Middle frontal gyrus (tissue), 1 donor: Measurements from ENCODE around the gene EDEM1.

Experiments
- DNase-seq: peaks from one replicate; pipeline ENCODE4 v3.0.0-alpha.2; 2015; ENCODE audit warnings: low spot score; ENCODE audit errors: extremely low spot score

EDEM1 gene

DNA sequence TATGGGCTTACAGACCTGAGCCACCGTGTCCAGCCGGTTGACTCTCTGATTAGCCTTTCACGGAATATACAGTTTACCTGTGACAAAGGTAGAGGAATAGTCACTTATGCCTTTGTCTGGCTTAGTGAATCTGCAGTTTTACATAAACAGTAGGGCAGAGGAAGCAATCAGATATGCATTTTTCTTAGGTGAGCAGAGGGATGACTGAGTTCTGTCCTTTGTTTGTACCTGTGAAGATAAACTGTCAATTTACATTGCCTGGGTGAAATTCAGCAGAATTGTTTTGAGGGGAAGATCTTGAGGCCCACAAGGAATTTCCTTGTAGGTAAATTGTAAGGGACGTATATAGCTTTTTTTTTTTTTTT lies 10.8 kb downstream of the EDEM1 start:
- no peak for DNase-seq

DNA sequence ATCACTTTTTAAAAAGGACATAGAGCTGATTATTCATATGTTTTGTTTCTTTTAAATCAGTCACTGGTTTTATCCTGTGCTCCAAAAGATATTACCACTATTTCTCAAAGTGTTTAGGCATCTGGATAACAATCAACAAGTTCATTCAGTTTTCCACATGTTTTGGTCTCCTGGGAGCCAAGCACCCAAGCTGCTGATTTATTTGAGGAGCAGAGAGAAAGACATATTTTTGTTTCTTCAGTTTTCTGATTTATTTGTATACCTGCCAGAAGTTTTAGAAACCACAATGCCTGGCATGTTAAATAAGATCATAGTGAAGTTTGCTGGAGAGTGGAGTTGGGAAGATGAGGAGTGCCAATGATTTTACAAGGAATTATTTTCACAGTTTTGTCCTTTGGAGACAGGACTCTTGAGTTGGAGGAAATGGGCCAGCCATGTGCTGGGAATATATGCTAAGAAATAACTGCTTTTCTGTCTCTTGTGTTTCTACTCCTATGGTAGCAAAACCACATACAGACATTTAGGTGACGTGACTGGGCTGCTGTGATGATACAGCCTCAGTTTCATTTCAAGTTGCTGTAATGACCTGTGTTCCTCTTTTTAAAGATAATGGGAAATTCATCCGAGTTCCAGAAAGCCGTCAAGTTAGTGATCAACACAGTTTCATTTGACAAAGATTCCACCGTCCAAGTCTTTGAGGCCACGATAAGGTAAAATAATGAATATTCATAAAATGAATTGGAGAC lies 11.7 kb downstream of the EDEM1 start:
- DNase-seq = no peak

DNA sequence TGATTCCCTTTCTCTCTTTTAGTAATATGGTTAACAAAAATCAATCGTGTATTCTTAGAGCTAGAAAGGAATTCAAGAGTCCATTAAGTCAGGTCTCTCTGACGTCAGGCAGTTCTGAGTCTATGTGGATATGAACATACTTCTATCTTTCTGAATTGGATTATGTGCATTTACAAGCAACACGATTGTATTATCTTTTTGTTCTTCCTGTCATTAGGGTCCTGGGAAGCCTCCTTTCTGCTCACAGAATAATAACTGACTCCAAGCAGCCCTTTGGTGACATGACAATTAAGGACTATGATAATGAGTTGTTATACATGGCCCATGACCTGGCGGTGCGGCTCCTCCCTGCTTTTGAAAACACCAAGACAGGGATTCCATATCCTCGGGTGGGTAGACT lies 14.0 kb downstream of the EDEM1 start:
- DNase-seq = no peak

DNA sequence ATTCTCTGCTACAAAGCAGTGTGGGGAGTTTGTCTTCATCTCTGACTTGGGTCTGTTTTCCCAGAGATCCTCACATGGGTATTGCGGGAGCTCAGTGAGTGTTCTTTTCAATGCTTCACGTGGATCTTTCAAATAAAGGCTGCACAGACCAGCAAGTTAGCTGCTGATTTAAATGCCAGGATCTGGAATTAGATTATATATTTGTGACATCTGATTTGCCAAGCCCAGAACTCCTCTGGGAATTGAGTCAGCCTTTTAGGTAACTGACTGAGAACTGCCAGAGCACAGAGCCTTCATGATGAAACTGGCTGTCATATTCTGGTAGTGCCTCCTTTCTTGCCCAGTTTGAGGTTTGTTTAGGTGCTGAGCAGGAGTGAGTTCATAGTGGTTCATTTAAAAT lies 14.7 kb downstream of the EDEM1 start:
- DNase-seq = no peak

DNA sequence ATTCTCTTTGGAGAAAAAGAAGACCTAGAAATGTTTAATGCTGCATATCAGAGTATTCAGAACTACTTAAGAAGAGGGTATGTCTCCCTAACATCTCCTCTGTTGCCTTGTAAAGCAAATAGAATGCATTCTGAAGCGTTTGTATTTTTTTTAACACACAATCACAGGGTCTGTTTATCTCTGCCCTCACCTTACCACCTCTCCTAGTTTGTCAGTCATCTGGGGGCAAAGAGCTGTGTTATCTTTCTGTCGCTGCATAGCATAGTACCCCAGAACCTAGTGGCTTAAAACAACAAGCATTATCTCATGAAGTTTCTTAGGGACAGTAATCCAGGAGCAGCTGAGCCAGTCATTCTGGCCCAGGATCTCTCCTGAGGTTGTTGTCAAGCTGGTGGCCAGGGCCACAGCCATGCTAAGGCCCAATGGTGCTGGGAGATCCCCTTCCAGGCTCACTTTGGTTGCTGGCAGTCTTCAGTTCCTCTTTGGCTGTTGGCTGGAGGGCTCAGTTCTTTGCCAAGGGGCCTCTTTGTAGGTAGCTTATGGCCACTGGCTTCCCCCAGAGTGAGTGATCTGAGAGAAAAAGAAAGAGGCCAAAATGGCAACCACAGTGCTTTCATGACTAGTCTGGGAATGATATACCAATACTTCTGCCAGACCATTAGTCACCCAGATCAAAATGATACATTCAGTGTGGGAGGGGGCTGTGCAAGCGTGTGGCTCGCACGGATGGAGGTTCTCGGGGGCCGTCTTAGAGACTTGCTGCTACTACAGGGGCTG lies 17.8 kb downstream of the EDEM1 start:
- DNase-seq = no peak

DNA sequence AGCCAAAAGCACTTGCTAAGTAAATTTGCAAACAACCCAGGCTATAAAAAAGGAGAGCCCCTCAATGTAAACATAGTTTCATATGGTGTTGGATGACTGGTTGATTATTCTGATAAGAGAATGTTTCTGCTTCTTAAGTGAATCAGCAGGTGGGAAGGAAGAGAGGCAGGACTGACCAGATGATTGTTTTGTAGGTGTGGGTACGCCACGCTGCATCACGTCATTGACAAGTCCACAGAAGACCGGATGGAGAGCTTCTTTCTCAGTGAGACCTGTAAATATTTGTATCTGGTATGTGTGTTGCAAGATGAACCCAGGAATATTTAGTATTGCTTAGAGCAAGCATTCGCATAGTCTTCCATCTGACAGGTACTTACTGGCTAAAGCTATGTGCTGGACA lies 23.4 kb downstream of the EDEM1 start:
- no peak for DNase-seq

DNA sequence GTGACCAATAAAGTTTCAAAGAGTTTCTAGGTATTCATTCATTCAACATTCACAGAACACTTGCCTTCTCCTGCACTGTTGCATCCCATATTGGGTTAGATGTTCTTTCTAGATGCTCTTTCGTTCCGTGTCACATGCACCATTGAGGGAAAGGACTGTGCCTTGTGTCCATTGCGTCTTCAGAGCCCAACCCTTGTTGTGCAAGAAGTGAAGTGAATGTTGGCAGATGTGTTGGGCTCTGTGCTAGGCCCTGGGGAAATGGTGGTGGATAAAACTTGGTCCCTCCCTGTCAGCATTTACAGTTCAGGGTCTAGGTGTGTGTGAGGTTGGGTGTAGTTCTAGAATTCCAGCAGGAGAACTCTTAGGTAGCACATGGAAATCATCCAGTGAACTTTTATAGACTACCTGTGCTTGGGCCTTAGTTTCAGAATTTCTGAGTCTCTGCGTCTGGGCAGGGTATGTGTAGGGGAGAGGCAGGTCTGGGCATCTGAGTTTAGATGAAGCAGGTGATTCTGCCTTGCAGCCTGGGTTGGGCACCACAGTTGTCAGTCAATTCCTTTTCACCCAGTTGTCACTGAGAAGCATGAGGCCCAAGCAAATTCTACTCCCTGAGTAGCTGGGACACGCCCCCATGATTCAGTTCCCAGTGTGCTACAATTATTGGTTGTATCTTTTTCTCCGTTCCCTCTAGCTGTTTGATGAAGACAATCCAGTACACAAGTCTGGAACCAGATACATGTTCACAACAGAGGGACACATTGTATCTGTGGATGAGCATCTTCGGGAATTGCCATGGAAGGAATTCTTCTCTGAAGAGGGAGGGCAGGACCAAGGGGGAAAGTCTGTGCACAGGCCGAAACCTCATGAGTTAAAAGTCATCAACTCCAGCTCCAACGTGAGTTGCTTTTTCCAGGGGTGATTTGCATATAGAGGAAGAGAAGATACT lies 25.4 kb downstream of the EDEM1 start:
- no peak for DNase-seq

DNA sequence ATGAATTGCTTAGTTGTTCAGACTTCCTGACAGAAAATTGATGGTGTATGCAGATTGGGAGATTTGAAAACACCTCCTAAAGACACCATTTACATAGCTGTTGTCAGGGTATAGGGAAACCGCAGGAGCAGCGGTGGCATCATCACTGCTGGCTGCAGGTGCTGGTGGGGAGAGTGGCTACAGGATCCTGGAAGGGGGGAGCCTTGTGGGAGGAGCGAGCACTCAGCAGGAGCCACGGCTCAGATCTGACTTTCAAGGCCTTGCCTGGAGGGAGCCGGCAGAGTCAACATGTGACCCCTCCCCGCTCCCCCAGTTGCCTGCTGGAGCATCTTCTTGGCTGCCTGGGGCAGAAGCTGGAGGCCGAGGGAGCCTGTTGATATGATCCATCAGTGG lies 26.1 kb downstream of the EDEM1 start:
- DNase-seq = no peak

DNA sequence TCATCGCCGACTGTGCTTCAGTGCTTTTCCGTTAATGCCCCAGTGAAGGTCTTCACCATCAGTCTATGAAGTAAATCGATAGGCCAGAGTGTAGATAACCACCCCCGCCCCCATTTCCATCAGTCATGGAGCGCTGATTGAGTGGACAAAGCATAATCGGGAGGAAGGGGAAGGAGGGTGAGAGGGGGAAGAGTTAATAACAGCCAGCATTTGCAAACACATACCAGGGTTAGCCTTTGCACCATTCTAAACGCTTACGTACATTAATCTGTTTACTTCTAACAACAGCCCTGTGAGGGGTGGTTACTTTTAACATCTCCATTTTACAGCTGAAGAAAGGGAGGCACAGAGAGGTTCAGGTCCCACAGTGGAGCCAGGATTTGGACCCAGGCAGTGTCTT lies 26.8 kb downstream of the EDEM1 start:
- DNase-seq = no peak

DNA sequence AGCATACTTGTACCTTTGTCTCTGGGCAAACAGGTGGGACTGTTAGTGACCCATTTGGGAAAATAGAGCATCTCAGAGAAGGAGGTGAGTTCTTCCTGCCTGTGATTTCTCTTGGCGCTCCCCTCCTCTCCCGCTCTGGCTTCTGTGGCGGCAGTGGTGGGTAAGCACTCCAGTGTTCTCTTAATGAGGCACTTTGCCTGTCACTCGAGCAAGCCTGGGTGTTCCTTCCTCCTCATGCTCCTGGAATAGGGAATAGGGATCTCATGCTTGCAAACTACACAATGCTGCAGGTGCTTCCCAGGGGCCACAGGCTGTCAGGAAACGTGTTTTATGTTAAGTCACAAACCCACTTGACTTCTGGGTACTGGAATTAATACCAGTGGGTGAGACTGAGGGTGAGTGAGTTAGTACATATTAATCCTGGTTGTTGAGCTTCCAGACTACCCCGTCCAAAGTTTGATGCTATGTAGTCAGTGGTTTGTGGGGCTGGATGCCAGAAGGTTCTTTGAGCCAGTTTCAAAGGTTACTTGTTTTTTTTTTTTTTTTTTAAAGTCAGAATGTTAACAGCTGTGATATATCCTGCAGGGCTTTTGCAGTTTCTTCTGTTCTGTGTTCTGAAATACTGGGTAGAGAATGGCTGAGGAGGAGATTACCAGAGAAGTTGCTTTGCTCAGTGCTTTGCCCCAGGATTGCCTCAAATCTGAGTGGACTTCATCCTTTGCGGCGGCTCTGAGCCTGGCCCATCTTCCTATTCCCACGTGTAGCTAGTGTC lies 30.5 kb downstream of the EDEM1 start:
- no peak for DNase-seq

DNA sequence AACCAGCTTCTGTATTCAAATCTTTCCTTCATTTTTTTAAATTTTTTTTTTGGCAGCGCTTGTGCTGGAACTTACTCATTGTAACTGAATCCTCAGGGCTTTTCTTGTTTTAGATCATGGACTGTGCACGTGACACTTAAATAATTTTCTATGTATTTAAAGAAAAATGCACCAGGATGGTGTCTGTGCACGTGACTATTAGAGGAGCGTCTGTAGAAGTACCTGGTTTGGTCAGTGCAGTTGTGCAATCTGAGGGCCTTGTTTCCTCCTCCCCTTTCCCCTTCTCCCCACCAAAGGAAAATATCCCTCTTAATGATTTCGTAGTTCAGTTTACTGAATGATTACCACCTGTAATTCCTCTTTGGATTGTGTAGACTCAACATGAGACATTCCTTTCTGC lies 31.3 kb downstream of the EDEM1 start:
- no peak for DNase-seq

DNA sequence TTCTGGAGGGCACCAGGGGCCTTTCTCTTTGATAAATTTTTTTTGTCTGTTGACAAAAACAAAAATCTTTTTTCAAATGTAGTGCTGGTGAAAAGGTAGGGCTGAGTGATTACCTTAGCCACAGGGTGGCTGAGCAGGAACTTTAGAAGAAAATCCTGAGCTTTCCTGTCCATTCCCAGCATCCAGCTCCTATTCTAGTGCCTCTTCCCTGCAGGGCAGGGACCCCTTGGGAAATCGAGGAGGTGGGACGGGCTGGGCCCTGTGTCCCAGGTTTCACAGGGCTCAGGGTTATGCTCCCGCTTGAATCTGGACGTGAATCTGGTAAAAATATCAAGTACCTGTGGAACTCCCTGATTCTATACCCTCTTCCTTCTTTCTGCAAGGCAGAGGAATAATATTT lies 31.7 kb downstream of the EDEM1 start:
- no peak for DNase-seq

DNA sequence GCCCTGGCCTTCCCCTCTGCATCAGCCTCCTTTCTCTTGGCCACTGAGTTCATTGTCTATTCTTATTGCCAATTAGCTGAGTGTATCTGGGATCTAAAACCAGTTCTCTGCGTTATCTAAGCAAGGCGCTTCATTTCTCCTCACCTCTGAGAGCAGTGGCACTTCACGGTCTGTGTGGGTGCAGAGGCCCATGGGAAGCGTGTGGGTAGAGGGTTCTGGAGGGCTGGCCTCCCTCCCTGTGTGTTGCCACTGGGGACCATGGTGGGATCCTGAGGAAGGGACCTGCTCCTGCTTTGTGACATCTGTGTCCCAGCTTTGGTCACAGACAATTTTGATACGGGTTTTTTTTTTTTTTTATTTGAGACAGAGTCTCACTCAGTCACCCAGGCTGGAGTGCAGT lies 32.7 kb downstream of the EDEM1 start:
- DNase-seq = no peak

DNA sequence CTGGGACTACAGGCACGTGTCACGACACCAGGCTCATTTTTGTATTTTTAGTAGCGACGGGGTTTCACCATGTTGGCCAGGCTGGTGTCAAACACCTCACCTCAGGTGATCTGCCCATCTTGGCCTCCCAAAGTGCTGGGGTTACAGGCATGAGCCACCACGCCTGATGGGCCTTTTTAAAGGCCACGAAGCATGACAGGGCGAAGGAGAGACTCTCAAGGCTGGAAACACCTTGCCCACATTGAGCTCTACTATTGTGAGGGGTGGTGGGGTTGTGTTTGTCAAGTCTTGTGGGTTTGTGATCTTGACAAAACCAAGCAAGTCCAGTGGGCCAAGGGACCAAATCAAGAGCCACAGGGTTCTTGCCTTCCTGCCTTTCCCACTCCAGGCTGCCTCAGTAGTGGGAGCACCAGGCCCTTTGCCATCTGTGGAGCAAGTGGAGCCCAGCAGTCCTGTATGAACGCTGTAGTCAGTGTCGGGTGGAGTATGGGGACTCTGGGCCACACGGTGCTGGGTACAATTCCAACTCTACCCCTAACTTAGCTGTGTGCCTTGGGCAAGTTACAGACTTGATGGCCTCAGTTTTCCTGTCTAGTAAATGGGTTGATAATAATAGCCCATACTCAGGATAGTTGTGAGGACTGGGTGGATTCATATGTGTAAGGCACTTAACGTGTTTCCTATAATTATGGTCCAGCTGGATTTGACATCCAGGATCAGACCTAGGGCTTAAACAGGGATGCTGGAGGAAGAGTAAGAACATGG lies 33.3 kb downstream of the EDEM1 start:
- no peak for DNase-seq

DNA sequence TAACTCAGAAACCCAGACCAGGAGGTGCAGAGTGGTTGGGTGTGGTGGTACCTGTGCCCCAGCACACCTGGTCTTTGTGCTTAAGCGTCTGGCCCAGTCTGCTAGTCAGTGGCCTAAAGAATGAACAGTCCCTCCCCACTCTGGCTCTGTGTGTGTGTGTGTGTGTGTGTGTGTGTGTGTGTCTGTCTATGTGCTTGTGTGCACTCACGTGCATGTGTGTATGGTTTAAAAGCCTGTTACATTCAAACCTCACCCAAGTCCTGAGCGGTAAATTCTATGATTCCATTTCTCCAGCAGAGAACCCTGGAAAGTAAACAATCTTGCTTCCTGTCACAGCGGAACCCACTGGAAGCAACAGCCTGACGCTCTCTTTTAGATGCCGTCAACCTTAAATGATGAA lies 34.2 kb downstream of the EDEM1 start:
- no peak for DNase-seq

DNA sequence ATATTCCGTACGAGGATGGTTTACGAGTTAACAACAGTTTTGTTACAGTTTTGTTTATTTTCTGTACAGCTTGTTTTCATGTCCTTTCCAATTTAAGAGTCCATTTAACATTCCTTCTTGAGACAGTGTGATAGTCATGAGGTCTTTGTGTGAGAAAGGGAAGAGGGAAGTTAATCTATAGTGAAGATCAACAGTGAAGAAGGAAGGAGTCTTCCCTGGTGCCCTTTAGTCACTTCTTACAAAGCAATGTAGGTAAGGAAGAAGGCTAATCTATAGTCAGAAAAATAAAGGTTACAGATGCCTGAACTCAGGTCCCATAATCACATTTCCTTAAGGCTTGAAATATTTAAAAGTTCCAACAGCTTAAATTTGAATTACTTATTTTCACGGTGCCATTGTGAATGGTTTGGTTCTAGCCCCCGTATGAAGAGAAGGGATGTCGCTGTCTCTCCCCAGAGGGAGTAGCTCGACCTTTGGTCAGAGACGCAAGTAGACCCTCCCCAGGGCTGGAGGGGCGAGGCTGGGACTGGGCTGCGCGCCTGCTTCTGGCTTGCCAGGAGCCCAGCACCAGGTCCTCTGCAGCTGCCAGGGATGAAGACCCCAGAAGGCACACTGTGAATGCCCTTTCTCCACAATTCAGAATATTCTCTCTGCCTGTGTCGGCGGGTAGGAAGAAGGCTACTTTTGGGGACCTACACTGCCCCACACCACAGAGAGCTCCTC lies 34.9 kb downstream of the EDEM1 start:
- no peak for DNase-seq

DNA sequence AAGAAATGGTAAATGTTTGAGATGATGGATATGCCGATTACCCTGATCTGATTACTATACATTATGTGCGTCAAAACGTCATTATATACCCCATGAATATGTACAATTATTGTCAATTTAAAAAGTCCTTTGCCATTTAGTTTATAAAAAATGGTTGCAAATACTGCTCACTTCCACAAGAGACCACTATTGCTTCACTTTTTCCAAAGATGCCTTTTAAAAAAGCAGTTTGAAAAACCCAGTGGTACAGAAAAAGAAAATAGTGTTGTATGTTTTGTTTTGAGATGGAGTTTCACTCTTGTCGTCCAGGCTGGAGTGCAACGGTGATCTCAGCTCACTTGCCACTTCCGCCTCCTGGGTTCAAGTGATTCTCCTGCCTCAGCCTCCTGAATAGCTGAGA lies 39.3 kb downstream of the EDEM1 start:
- DNase-seq = peak; percentile 53

DNA sequence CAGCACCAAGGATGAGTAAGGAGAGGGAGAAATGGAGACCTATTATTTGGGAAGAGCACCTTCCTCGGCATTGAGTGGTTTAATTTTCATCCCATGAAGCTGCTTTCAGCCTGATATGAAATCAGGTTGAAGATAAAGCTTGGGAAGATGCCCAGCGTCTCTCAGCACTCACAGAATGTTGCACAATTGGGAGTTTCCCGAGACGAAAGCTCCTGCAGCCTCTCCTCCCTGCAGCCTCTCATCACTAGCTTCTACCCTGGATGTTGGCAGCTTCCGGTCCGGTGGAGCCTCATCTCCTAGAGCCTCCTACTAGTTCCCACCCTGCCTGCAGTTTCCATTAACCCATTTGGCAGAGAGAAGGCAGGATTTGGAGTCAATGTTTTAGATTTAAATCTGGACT lies 40.3 kb downstream of the EDEM1 start:
- no peak for DNase-seq

DNA sequence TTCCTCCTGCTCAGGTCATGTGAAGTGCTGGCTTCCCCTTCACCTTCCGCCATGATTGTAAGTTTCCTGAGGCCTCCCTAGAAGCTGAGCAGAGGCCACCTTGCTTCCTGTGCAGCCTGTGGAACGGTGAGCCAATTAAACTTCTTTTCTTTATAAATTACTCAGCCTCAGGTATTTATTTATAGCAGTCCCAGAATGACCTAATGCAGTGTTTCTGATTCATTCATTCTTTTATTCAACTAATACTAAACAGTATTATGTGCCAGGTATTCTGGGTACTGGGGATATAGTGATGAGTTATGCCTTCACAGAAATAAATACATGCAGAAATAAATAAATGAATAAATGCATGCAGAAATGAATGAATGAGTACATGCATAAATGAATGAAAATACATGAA lies 41.9 kb downstream of the EDEM1 start:
- DNase-seq = no peak

DNA sequence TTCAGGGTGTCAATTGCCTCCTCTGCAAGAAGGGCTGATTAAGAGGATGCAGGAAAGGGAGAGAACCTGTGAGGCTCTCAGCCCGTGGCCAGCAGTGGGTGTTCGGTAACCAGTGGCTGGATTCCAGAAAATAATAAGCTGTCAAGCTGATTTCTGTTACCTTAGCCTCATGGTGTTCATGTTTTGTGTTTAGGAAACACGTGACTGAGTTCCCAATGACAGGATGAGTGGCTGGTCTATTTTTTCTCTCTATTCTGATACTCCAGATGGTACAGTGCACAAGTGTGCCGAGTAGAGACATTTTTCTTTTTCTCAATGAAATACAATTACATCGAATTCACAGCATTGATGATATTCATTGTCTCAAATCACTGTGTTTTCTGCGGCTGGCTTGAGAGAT lies 43.6 kb downstream of the EDEM1 start:
- DNase-seq = no peak
